ENCODE measurements around the gene KRTAP10-10.

- TF ChIP-seq CTCF (IDR thresholded peaks at IDR 0.05) (no peak), EZH2 (IDR thresholded peaks at IDR 0.05; ENCODE audit: borderline replicate concordance, insufficient read depth, low read depth, low read length, poor library complexity, severe bottlenecking) (no peak)
Measured at GRCh38 chr21:44637018-44637850, at the start of gene KRTAP10-10.

Measured in B cell (primary cell).